Central memory CD4-positive, alpha-beta T cell (primary cell): Measurements from ENCODE around the gene KRTAP1-1.
"Not testable (repeated sequence)": the region's sequence is repeated elsewhere in the genome, so short reads cannot be mapped to it uniquely, and the experiment has no call there.

Experiments
- DNase-seq: peaks from one replicate; pipeline ENCODE4 v3.0.0; 2022

Gene KRTAP1-1

GRCh38 chr17:41009936-41010335, 31.3 kb downstream of the KRTAP1-1 start:
- DNase-seq = no peak

DNA sequence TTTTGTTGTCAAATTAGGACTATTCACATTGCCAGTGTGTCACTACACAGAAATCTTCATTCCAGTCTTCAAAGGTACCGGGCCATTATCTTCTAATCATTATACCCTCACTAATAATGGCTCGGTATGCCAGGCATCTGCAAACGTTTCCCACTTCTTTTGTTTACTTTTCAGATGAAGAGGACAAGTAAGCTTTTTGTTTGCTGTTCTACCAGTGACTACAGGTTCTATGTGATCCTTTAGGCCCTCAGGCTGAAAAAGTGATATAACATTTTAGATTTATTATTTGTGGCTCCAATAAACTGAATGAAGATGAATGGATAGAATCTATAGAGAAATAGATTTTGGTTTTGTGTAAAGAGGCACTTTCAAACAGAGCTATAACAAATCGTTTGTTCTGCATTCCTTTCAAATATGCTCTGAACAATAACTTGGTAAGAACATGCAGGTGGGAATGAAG, 31.9 kb downstream of the KRTAP1-1 start:
- no peak for DNase-seq

- no peak for DNase-seq
Observed at GRCh38 chr17:41008811-41009210, 32.4 kb downstream of the KRTAP1-1 start, which contains the start of gene KRTAP3-1. Gene KRTAP3-1, minus strand, starts transcription at chr17:41009128. Its CDS starts 54 bp downstream, at chr17:41009074.

GRCh38 chr17:41004397-41004796, 36.9 kb downstream of the KRTAP1-1 start:
- no peak for DNase-seq

GRCh38 chr17:41003926-41004325, 37.3 kb downstream of the KRTAP1-1 start:
- no peak for DNase-seq

DNA sequence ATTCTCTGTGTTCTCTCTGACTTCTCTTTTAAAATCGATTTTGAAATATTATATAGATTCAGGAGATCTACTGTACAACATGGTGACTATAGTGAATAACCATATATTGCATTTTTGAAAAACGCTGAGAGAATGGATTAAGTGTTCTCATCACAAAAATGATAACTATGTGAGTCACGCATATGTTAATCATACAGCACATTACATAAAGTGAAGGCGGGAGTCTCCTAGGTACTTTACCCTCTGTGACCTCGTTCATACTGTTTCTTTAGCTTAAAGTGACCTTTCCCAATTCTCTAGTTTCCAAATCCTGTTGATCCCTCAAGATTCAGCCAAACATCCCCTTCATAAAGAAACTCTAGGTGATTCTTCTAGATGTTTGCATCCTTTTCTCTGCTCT, 38.4 kb downstream of the KRTAP1-1 start:
- DNase-seq = no peak

DNA sequence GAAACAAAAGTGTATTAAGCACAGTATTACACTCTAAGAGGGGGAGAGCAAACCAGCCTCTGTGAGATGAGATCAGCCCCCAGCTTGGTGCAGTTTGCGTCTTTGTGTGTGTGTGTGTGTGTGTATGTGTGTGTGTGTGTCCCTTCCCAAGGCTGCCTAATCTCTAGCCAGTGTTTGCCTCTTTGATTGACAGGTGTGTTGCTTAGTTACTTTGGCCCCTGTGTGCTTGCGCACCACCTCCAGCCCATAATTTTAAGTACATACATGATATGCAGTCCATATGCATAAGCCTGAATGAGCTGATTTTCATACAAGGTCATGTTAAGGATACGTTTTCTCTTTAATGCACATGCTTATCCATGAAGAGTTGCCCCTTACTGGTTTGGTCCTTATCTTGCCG, 39.5 kb downstream of the KRTAP1-1 start:
- no peak for DNase-seq

GRCh38 chr17:40999563-40999962, 41.7 kb downstream of the KRTAP1-1 start, which contains the start of gene KRTAP3-2:
Gene KRTAP3-2, minus strand, starts transcription at chr17:40999906. Its CDS starts 53 bp downstream, at chr17:40999853.
- not testable (repeated sequence) for DNase-seq

DNA sequence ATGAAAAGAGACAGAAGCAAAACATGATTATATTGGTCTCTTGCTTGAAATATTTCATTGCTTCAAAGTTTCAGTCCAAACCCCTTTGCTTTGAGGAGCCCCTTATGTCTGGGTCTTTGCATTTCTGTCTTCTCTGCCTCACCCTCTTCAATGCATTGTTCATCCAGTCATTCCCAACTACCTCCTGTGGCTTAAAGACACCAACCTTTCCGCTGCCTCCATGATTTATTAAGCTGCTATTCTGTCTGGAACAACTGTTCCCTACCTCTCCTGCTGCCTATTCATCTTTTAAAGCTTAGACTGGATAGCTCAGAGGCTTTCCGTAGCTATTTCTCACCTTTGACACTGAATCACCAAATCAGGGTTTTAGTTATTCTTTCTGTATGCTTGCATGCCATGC, 43.9 kb downstream of the KRTAP1-1 start:
- no peak for DNase-seq

GRCh38 chr17:40996829-40997228, 44.4 kb downstream of the KRTAP1-1 start:
- DNase-seq = no peak

DNA sequence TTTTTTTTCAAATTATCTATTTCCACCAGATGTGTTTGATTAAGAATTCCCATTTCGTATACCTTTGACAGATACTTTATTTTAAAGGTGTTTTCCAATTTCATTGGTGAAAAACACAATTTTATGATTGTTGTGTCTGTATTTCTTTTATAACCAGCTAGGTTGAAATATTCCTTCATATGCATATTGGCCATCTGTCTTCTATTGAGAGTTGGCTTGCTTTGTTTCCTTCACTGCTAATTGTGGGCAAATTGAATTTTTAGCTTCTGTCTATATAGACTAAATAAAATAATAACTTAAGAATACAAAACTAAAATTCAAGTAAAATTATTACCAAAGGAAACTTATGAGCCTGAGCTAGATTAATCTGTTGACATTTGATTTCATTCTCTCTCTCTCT, 46.1 kb downstream of the KRTAP1-1 start:
- DNase-seq = no peak

- DNase-seq = no peak
Observed at GRCh38 chr17:40993839-40994238, 47.4 kb downstream of the KRTAP1-1 start, which contains the start of gene KRTAP3-3. Gene KRTAP3-3, minus strand, starts transcription at chr17:40994164. Its CDS starts 67 bp downstream, at chr17:40994097.

DNA sequence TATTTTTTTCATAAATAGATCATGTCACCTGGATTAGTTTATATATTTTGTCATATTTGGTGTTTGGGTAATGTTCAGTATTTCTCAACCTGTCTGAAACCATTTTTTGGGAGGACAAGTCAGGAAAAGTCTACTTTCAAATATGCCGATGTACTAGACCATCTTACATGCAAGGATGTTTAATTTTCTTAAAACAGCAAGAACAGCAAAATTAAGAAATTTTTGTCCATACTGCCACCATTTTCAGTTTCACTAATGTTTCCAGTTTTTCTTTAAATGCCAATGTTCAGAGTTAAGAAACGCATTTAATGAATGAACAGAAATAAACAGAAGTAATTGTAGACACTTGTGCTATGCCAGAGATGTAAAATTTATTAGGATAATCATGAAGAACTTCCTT, 48.2 kb downstream of the KRTAP1-1 start:
- no peak for DNase-seq

DNA sequence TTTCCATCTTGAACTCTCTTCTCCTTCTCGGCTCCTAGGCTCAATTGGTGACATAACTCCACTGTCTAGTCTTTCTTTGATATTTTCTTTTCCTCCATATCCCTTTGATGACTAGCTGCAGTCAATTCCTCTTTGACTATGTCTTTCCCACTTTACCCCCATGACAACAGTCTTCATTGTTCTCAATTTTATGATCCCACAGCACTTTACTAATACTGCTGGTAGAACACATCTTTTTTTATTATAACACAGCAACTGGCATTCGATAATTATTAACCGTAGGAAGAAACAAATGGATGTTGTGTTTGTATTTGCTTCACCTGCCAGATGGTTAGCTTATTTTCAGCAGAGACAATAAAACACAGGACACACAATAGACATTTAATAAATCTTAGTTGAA, 48.6 kb downstream of the KRTAP1-1 start:
- DNase-seq = no peak
